Vagina (tissue), 2 donors: Measurements from ENCODE around the gene C19orf33. TPM values are rescaled to one million over a fixed set of nuclear protein-coding genes. Genes with fewer than 3 reads are reported as not detected.

ENCODE experiments used
- DNase-seq, 2 donors: peaks; one replicate each; pipeline ENCODE4 v3.0.0-alpha.2; 2017; ENCODE audit errors: extremely low spot score in 2 of 2
- H3K27ac ChIP-seq: fragments of 200-600 bp; sonication (generic); one replicate; pipeline ENCODE4 v1.5.1; 2019
- H3K27me3 ChIP-seq: fragments of 200-600 bp; sonication (generic); one replicate; pipeline ENCODE4 v1.5.1; 2019
- H3K36me3 ChIP-seq, 2 donors: fragments of 200-600 bp; sonication (generic); one replicate each; pipeline ENCODE4 v1.5.1; 2017 to 2019
- H3K4me1 ChIP-seq: fragments of 200-600 bp; sonication (generic); one replicate; pipeline ENCODE4 v1.5.1; 2019
- H3K4me3 ChIP-seq, 2 donors: fragments of 200-600 bp; sonication (generic); 1 replicate in 1 of 2; 2 replicates in 1 of 2; pipeline ENCODE4 v1.5.1; 2016 to 2019
- H3K9me3 ChIP-seq: fragments of 200-600 bp; sonication (generic); one replicate; pipeline ENCODE4 v1.5.1; 2019
- CTCF ChIP-seq, 3 experiments: fragments of 450-650 bp in 2 of 3; fragments of 200-600 bp in 1 of 3; sonication (generic) in 1 of 3; IDR thresholded peaks; one replicate each; pipeline ENCODE4 v1.5.1; 2017 to 2019; ENCODE audit warnings: antibody characterized with exemption in 3 of 3, mild to moderate bottlenecking in 2 of 3, moderate library complexity in 2 of 3
- POLR2A ChIP-seq, 2 donors: fragments of 450-650 bp; IDR thresholded peaks; one replicate each; pipeline ENCODE4 v1.6.1; 2017; ENCODE audit warnings: antibody characterized with exemption in 2 of 2, mild to moderate bottlenecking in 2 of 2, moderate library complexity in 2 of 2
- POLR2AphosphoS5 ChIP-seq, 2 donors: sonication (generic); formaldehyde crosslinking; IDR thresholded peaks; one replicate each; pipeline ENCODE4 v1.9.0; 2017; ENCODE audit warnings: antibody characterized with exemption in 2 of 2, mild to moderate bottlenecking in 2 of 2, low read depth in 1 of 2; ENCODE audit not compliant: insufficient read depth in 1 of 2
- intact Hi-C: fragments of 100-400 bp; cut with DNase I; formaldehyde crosslinking; loops from one replicate; pipeline ENCODE4 v1.15.1; 2023
- total RNA-seq: library from RNA; depleted of rRNA; stranded (reverse); fragments of >200 nt; gene quantifications from one replicate; pipeline ENCODE4 v1.2.3, GENCODE V29; 2016

Gene C19orf33
- total RNA-seq, 1 donor from 2014 or later: 96.5 TPM

GRCh38 chr19:38283271-38283670 lies 20.8 kb upstream of the C19orf33 start:
- no peak for DNase-seq
- Histone ChIP-seq H3K4me1 (peaks cover 25% of the 10 kb centered on the region), H3K36me3 (no peaks in the 10 kb centered on the region), H3K27me3 (no peaks in the 10 kb centered on the region), H3K27ac (no peak overlapping the region), H3K4me3 (no peak overlapping the region), H3K9me3 (no peaks in the 10 kb centered on the region)
- intact Hi-C loops: no loop called here
- TF ChIP-seq POLR2A (IDR thresholded peaks at IDR 0.05): no peak
- no peak for TF ChIP-seq CTCF (IDR thresholded peaks at IDR 0.05)
- TF ChIP-seq POLR2AphosphoS5 (IDR thresholded peaks at IDR 0.05; ENCODE audit: insufficient read depth in 1 of 2, low read depth in 1 of 2): no peak

- no peak overlapping the region for H3K27ac ChIP-seq
- no peaks in the 10 kb centered on the region for H3K36me3 ChIP-seq
- H3K4me3 ChIP-seq: no peak overlapping the region
- H3K4me1 ChIP-seq: peaks cover 19% of the 10 kb centered on the region
- no peaks in the 10 kb centered on the region for H3K9me3 ChIP-seq
- TF ChIP-seq CTCF (IDR thresholded peaks at IDR 0.05) (no peak), POLR2AphosphoS5 (IDR thresholded peaks at IDR 0.05; ENCODE audit: insufficient read depth in 1 of 2, low read depth in 1 of 2) (no peak), POLR2A (IDR thresholded peaks at IDR 0.05) (no peak)
- H3K27me3 ChIP-seq: no peaks in the 10 kb centered on the region
- intact Hi-C loops: no loop called here
- no peak for DNase-seq
Observed at GRCh38 chr19:38284422-38284821, 19.6 kb upstream of the C19orf33 start.

- intact Hi-C loops: no loop called here
- no peaks in the 10 kb centered on the region for H3K36me3 ChIP-seq
- peaks cover 30% of the 10 kb centered on the region for H3K4me1 ChIP-seq
- no peaks in the 10 kb centered on the region for H3K27me3 ChIP-seq
- peak overlapping the region; percentile 27 for H3K27ac ChIP-seq
- no peak for DNase-seq
- H3K9me3 ChIP-seq: no peaks in the 10 kb centered on the region
- H3K4me3 ChIP-seq: no peak overlapping the region
- TF ChIP-seq CTCF (IDR thresholded peaks at IDR 0.05): no peak
- TF ChIP-seq POLR2AphosphoS5 (IDR thresholded peaks at IDR 0.05; ENCODE audit: insufficient read depth in 1 of 2, low read depth in 1 of 2): no peak
- TF ChIP-seq POLR2A (IDR thresholded peaks at IDR 0.05): no peak
Observed at GRCh38 chr19:38285567-38285966, 18.5 kb upstream of the C19orf33 start.

GRCh38 chr19:38287604-38288003 lies 16.4 kb upstream of the C19orf33 start:
- Histone ChIP-seq H3K36me3 (no peaks in the 10 kb centered on the region), H3K9me3 (no peaks in the 10 kb centered on the region), H3K4me1 (peaks cover 46% of the 10 kb centered on the region), H3K27ac (no peak overlapping the region), H3K4me3 (no peak overlapping the region), H3K27me3 (no peaks in the 10 kb centered on the region)
- intact Hi-C loops: no loop called here
- TF ChIP-seq POLR2A (IDR thresholded peaks at IDR 0.05) (no peak), CTCF (IDR thresholded peaks at IDR 0.05) (no peak), POLR2AphosphoS5 (IDR thresholded peaks at IDR 0.05; ENCODE audit: insufficient read depth in 1 of 2, low read depth in 1 of 2) (no peak)
- no peak for DNase-seq

DNA sequence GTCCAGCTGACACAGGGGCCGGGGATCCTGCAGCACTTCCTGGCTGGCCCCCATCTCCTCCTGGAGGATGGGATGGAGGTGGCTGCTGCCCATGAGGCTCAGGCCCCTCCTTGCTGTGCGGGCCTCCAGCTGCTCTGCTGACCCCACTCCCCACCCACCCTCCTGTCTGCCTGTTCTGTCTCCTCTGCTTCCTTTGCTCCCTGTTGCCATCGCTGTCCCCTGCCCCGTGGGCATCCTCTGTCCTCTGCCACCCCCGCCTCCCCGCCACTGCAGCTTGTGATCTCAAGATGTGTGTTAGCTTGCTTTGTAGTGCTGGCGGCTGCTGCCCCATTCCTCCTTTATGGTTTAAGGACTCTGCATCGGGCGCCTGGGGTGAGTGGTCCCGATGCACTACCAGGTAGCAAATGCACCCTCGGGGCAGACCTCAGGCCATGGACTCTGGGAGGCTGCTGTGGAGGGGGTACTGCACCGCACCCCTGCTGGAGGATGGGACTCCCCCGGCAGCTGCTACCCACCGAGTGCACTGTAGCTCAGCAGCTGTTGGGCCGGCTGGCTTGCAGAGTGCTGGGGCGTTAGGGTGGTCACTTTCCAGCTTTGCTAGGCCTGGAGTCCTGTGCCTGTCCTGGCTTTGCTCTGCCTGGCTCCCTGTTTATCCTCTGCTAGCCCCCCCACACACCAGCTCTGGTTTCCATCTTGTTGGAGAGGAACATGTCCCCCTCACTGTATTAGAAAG lies 15.8 kb upstream of the C19orf33 start:
- TF ChIP-seq CTCF (IDR thresholded peaks at IDR 0.05): no peak
- TF ChIP-seq POLR2AphosphoS5 (IDR thresholded peaks at IDR 0.05; ENCODE audit: insufficient read depth in 1 of 2, low read depth in 1 of 2): no peak
- TF ChIP-seq POLR2A (IDR thresholded peaks at IDR 0.05): no peak
- peaks cover 48% of the 10 kb centered on the region for H3K4me1 ChIP-seq
- no peaks in the 10 kb centered on the region for H3K27me3 ChIP-seq
- no peaks in the 10 kb centered on the region for H3K36me3 ChIP-seq
- intact Hi-C loops: no loop called here
- DNase-seq: no peak
- no peak overlapping the region for H3K27ac ChIP-seq
- H3K9me3 ChIP-seq: no peaks in the 10 kb centered on the region
- no peak overlapping the region for H3K4me3 ChIP-seq
